Stimulated activated CD4-positive, alpha-beta T cell treated with anti-CD3 and anti-CD28 coated beads, Interleukin-4, amount 100 ng/mL, for 24 hours (primary cell): ENCODE data around the gene STAG2.
A peak's percentile ranks its signal among the peaks of the same experiment; 100 is the strongest.
"Not testable (repeated sequence)": the region's sequence is repeated elsewhere in the genome, so short reads cannot be mapped to it uniquely, and the experiment has no call there.

Experiments used
- DNase-seq: peaks from one replicate; pipeline ENCODE4 v3.0.0-alpha.2; 2020

STAG2 gene

GRCh38 chrX:124084417-124084816 is 122.9 kb downstream of the STAG2 start:
- not testable (repeated sequence) for DNase-seq

GRCh38 chrX:124085063-124085462 is 123.6 kb downstream of the STAG2 start:
- no peak for DNase-seq

GRCh38 chrX:124086411-124086810 is 124.9 kb downstream of the STAG2 start:
- peak; percentile 35 for DNase-seq

- no peak for DNase-seq
These were observed 125.7 kb downstream of the STAG2 start for GRCh38 chrX:124087000-124087746.

GRCh38 chrX:124093222-124093621 is 131.7 kb downstream of the STAG2 start:
- DNase-seq: no peak

- DNase-seq: no peak
These were observed 135.6 kb downstream of the STAG2 start for GRCh38 chrX:124097116-124097515.

GRCh38 chrX:124098089-124098488 is 136.6 kb downstream of the STAG2 start:
- DNase-seq: peak; percentile 4

- no peak for DNase-seq
These were observed 142.5 kb downstream of the STAG2 start for GRCh38 chrX:124103966-124104365.

- not testable (repeated sequence) for DNase-seq
These were observed 143.0 kb downstream of the STAG2 start for GRCh38 chrX:124104512-124104911.

GRCh38 chrX:124113621-124114600 is 152.4 kb downstream of the STAG2 start:
- no peak for DNase-seq

GRCh38 chrX:124117325-124117724 is 155.8 kb downstream of the STAG2 start:
- no peak for DNase-seq

GRCh38 chrX:124125471-124125870 is 164.0 kb downstream of the STAG2 start:
- DNase-seq: no peak

GRCh38 chrX:124127496-124127895 is 166.0 kb downstream of the STAG2 start:
- no peak for DNase-seq

- DNase-seq: not testable (repeated sequence)
These were observed 170.9 kb downstream of the STAG2 start for GRCh38 chrX:124132437-124132836.

GRCh38 chrX:124145749-124146148 is 184.2 kb downstream of the STAG2 start:
- DNase-seq: no peak

GRCh38 chrX:124151195-124151594 is 189.7 kb downstream of the STAG2 start:
- DNase-seq: no peak
